Fibroblast of lung (primary cell): Measurements from ENCODE around the gene IL1A.

Experiments
- EZH2 ChIP-seq: IDR thresholded peaks from 2 replicates; pipeline ENCODE4 v1.5.1; 2012; ENCODE audit warnings: low read length, control low read depth, mild to moderate bottlenecking; ENCODE audit errors: missing control alignments
- TF ChIP-seq, protein P1 (sequence below), 2 donors: IDR thresholded peaks in 1 of 2; conservative IDR thresholded peaks in 1 of 2; 1 replicate in 1 of 2; 2 replicates in 1 of 2; pipeline ENCODE4 v1.5.1; 2011 to 2012; ENCODE audit warnings: low read length in 2 of 2, control low read depth in 1 of 2, inconsistent platforms in 1 of 2, low read depth in 1 of 2, mild to moderate bottlenecking in 1 of 2

DNA sequence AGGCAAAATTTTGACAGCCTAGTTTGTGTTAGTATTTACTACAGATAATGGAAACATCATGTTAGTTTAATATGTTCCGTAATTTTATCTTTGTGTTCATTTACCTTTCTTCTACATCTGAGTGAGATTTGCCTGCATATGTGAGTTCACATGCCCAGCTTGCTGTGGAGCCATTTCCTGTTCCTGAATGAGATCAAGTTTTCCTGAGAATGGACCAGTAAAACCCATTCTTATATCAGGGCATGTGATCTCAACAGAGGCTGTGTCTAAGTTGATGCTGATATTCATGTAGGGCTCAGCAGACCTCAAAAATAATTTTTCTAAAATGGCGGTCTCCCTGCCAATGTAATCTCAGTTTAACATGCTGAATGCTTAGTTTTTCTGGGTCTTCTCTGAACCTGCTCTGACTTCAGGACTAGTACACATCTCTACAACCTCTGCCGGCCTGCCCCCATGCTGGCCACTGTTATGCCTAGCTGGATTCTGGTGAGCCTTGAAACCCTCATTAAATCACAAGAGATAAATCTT lies 1.0 kb downstream of the IL1A start:
- TF ChIP-seq, protein P1, sequence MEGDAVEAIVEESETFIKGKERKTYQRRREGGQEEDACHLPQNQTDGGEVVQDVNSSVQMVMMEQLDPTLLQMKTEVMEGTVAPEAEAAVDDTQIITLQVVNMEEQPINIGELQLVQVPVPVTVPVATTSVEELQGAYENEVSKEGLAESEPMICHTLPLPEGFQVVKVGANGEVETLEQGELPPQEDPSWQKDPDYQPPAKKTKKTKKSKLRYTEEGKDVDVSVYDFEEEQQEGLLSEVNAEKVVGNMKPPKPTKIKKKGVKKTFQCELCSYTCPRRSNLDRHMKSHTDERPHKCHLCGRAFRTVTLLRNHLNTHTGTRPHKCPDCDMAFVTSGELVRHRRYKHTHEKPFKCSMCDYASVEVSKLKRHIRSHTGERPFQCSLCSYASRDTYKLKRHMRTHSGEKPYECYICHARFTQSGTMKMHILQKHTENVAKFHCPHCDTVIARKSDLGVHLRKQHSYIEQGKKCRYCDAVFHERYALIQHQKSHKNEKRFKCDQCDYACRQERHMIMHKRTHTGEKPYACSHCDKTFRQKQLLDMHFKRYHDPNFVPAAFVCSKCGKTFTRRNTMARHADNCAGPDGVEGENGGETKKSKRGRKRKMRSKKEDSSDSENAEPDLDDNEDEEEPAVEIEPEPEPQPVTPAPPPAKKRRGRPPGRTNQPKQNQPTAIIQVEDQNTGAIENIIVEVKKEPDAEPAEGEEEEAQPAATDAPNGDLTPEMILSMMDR (conservative IDR thresholded peaks at IDR 0.05 in 1 of 2, IDR thresholded peaks at IDR 0.05 in 1 of 2; ENCODE audit: low read depth in 1 of 2, low read length in 2 of 2): no peak
- TF ChIP-seq EZH2: no peak
